SK-N-SH treated with all-trans-retinoic acid at 6 μM for 48 hours (cell line): ENCODE measurements around the gene GPR148.
A peak's percentile ranks its signal among the peaks of the same experiment; 100 is the strongest.

Experiments used
- ATAC-seq: fragments of 200-7000 bp; cut with Tn5 transposase; 3 replicates; pipeline ENCODE4 v1.9.1; 2020; ENCODE audit warnings: mild to moderate bottlenecking, moderate library complexity
- ARNTL ChIP-seq: fragments of 450-650 bp; formaldehyde crosslinking; IDR thresholded peaks from 2 replicates; pipeline ENCODE4 v1.5.0; 2020; ENCODE audit warnings: low read depth, mild to moderate bottlenecking, moderate library complexity, borderline replicate concordance
- CSRNP3 ChIP-seq: fragments of 250-450 bp; sonication (Bioruptor Pico); IDR thresholded peaks from 2 replicates; pipeline ENCODE4 v1.5.1; 2021; ENCODE audit warnings: mild to moderate bottlenecking, moderate library complexity
- ESRRG ChIP-seq: fragments of 250-450 bp; sonication (Bioruptor Pico); IDR thresholded peaks from 2 replicates; pipeline ENCODE4 v1.6.1; 2021; ENCODE audit warnings: mild to moderate bottlenecking
- ISL1 ChIP-seq: fragments of 250-450 bp; sonication (Bioruptor Pico); IDR thresholded peaks from 2 replicates; pipeline ENCODE4 v2.1.2; 2022; ENCODE audit warnings: mild to moderate bottlenecking, moderate library complexity
- PATZ1 ChIP-seq: fragments of 250-450 bp; sonication (Bioruptor Pico); IDR thresholded peaks from 2 replicates; pipeline ENCODE4 v1.8.0; 2020; ENCODE audit warnings: mild to moderate bottlenecking, moderate library complexity, borderline replicate concordance
- POU6F1 ChIP-seq: fragments of 250-450 bp; sonication (Bioruptor Pico); IDR thresholded peaks from 2 replicates; pipeline ENCODE4 v1.8.0; 2021; ENCODE audit warnings: low read depth, mild to moderate bottlenecking, moderate library complexity, borderline replicate concordance
- PPARA ChIP-seq: fragments of 250-450 bp; sonication (Bioruptor Pico); IDR thresholded peaks from 2 replicates; pipeline ENCODE4 v1.5.0; 2020; ENCODE audit warnings: mild to moderate bottlenecking, borderline replicate concordance
- RARB ChIP-seq: fragments of 250-450 bp; sonication (Bioruptor Pico); IDR thresholded peaks from 2 replicates; pipeline ENCODE4 v1.8.0; 2021; ENCODE audit warnings: mild to moderate bottlenecking, moderate library complexity
- TCF4 ChIP-seq: fragments of 250-450 bp; sonication (Bioruptor Pico); IDR thresholded peaks from 2 replicates; pipeline ENCODE4 v1.8.0; 2021; ENCODE audit warnings: mild to moderate bottlenecking, moderate library complexity, borderline replicate concordance
- TOX ChIP-seq: fragments of 250-450 bp; sonication (Bioruptor Pico); IDR thresholded peaks from 2 replicates; pipeline ENCODE4 v1.8.0; 2021; ENCODE audit warnings: mild to moderate bottlenecking, moderate library complexity, borderline replicate concordance
- ZC3H10 ChIP-seq: fragments of 250-450 bp; sonication (Bioruptor Pico); IDR thresholded peaks from 2 replicates; pipeline ENCODE4 v1.5.1; 2021; ENCODE audit warnings: mild to moderate bottlenecking, moderate library complexity
- ZFP3 ChIP-seq: fragments of 250-450 bp; sonication (Bioruptor Pico); IDR thresholded peaks from 2 replicates; pipeline ENCODE4 v1.5.0; 2020; ENCODE audit warnings: mild to moderate bottlenecking, moderate library complexity
- ZFP30 ChIP-seq: fragments of 450-650 bp; formaldehyde crosslinking; IDR thresholded peaks from 2 replicates; pipeline ENCODE4 v1.5.0; 2022; ENCODE audit warnings: mild to moderate bottlenecking, moderate library complexity
- ZNF565 ChIP-seq: fragments of 450-650 bp; formaldehyde crosslinking; conservative IDR thresholded peaks from 2 replicates; pipeline ENCODE4 v1.5.0; 2020; ENCODE audit warnings: low read depth, mild to moderate bottlenecking, moderate library complexity
- ZNF70 ChIP-seq: fragments of 450-650 bp; formaldehyde crosslinking; IDR thresholded peaks from 2 replicates; pipeline ENCODE4 v1.5.0; 2020; ENCODE audit warnings: mild to moderate bottlenecking, moderate library complexity
- ZNF8 ChIP-seq: fragments of 450-650 bp; formaldehyde crosslinking; IDR thresholded peaks from 2 replicates; pipeline ENCODE4 v1.5.0; 2020; ENCODE audit warnings: mild to moderate bottlenecking, moderate library complexity
- TF ChIP-seq, protein P1 (sequence below): fragments of 250-450 bp; sonication (Bioruptor Pico); IDR thresholded peaks from 2 replicates; pipeline ENCODE4 v1.5.0; 2020; ENCODE audit warnings: mild to moderate bottlenecking, moderate library complexity
- TF ChIP-seq, protein P2 (sequence below): fragments of 250-450 bp; sonication (Bioruptor Pico); IDR thresholded peaks from 2 replicates; pipeline ENCODE4 v1.5.1; 2020; ENCODE audit warnings: low read depth, mild to moderate bottlenecking, moderate library complexity

Gene GPR148

DNA sequence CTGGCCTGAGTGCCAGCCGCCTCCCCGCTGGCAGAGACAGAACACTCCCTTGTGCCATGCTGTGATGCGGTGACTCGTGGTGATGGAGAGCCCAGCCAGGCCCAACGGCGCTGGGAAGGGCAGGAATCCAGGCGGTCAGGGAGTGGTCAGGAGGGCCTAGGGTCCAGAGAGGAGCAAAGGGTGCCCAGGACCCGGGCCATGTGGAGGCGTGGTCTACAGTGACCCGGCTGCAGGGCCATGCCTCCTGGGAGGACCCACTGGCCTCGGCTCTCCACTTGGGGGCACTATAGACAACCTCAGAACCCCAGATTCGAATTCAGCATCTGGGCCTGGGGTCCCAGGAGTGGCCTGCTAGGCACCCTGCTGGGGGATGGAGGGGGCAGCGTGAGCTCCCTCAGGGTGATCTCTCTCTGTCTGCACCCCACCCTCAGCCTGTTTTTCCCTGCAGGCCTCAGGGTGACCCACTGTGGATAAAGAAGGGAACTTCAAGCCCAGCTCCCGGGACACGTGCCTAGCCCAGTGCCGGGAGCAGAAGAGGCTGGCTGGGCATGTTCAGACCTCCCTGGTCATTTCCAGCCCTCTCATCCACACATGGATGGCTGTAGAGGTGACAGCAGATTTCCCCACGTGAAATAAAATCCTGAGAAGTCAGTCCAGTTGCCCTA, 39.5 kb downstream of the GPR148 start:
- TF ChIP-seq ISL1 (no peak), ESRRG (CRISPR knock-in tag) (no peak), RARB (CRISPR knock-in tag) (no peak), ZNF70 (CRISPR knock-in tag) (no peak), TCF4 (CRISPR knock-in tag) (no peak), ZC3H10 (no peak), ZNF8 (CRISPR knock-in tag) (no peak), ZFP3 (CRISPR knock-in tag) (no peak), ARNTL (no peak), ZNF565 (CRISPR knock-in tag) (no peak), ZFP30 (no peak), PPARA (no peak), PATZ1 (CRISPR knock-in tag) (no peak)
- ATAC-seq = peak; percentile 38; the same call in 1 of the 3 replicates

DNA sequence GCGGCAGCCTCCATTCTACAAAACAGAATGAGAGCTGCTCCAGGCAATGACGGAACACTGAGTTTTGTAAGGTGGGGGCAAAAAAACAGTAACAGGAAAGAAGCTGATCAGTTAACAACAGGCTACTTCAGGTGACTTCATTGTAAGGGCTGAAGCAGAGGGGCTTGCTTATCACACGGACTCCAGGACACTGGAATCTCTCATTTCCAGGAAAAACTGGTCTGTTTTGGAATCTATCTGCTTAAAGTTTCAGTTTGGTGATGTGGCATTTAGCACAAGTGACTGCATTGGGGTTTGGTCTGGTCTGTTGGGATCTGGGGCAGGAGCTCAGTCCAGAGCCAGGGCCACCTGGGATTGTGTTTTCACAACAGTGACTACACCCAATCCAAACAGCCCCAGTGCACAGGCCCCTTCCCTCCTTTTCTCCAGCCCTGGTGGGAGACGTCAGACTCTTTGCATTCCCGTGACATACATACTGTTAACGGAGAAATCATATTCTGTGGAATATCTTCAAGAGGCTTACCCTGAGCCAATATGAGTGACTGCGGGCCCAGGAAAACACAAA, 40.6 kb downstream of the GPR148 start:
- ATAC-seq = no peak
- TF ChIP-seq POU6F1 (CRISPR knock-in tag) (no peak), ZNF70 (CRISPR knock-in tag) (no peak), ESRRG (CRISPR knock-in tag) (no peak), ZC3H10 (no peak), CSRNP3 (no peak)
- TF ChIP-seq, protein P1, sequence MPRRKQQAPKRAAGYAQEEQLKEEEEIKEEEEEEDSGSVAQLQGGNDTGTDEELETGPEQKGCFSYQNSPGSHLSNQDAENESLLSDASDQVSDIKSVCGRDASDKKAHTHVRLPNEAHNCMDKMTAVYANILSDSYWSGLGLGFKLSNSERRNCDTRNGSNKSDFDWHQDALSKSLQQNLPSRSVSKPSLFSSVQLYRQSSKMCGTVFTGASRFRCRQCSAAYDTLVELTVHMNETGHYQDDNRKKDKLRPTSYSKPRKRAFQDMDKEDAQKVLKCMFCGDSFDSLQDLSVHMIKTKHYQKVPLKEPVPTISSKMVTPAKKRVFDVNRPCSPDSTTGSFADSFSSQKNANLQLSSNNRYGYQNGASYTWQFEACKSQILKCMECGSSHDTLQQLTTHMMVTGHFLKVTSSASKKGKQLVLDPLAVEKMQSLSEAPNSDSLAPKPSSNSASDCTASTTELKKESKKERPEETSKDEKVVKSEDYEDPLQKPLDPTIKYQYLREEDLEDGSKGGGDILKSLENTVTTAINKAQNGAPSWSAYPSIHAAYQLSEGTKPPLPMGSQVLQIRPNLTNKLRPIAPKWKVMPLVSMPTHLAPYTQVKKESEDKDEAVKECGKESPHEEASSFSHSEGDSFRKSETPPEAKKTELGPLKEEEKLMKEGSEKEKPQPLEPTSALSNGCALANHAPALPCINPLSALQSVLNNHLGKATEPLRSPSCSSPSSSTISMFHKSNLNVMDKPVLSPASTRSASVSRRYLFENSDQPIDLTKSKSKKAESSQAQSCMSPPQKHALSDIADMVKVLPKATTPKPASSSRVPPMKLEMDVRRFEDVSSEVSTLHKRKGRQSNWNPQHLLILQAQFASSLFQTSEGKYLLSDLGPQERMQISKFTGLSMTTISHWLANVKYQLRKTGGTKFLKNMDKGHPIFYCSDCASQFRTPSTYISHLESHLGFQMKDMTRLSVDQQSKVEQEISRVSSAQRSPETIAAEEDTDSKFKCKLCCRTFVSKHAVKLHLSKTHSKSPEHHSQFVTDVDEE = no peak

GRCh38 chr2:130776550-130776949, 47.7 kb downstream of the GPR148 start:
- no peak for ATAC-seq
- TF ChIP-seq, protein P1 = no peak
- TF ChIP-seq TOX (CRISPR knock-in tag) (no peak), PPARA (no peak), ZC3H10 (no peak), ARNTL (no peak), ZFP30 (no peak)
- TF ChIP-seq, protein P2, sequence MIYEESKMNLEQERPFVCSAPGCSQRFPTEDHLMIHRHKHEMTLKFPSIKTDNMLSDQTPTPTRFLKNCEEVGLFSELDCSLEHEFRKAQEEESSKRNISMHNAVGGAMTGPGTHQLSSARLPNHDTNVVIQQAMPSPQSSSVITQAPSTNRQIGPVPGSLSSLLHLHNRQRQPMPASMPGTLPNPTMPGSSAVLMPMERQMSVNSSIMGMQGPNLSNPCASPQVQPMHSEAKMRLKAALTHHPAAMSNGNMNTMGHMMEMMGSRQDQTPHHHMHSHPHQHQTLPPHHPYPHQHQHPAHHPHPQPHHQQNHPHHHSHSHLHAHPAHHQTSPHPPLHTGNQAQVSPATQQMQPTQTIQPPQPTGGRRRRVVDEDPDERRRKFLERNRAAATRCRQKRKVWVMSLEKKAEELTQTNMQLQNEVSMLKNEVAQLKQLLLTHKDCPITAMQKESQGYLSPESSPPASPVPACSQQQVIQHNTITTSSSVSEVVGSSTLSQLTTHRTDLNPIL = no peak
- TF ChIP-seq, all 23 proteins: peak for 0
